Fibroblast of skin of right biceps (primary cell): ENCODE measurements around the gene ANKRD33B.
"Not testable (repeated sequence)": the region's sequence is repeated elsewhere in the genome, so short reads cannot be mapped to it uniquely, and the experiment has no call there.

Source experiments
- DNase-seq: peaks from one replicate; pipeline ENCODE4 v3.0.0-alpha.2; 2013

ANKRD33B gene

GRCh38 chr5:10538103-10538788 is 25.6 kb upstream of the ANKRD33B start:
- no peak for DNase-seq

- DNase-seq = no peak
These were observed 24.8 kb upstream of the ANKRD33B start for GRCh38 chr5:10538789-10539686.

GRCh38 chr5:10539687-10539998 is 24.2 kb upstream of the ANKRD33B start:
- peak; percentile 69 for DNase-seq

GRCh38 chr5:10540036-10540544 is 23.8 kb upstream of the ANKRD33B start:
- DNase-seq = no peak

- no peak for DNase-seq
These were observed 22.8 kb upstream of the ANKRD33B start for GRCh38 chr5:10540951-10541646.

GRCh38 chr5:10542055-10542550 is 21.8 kb upstream of the ANKRD33B start:
- no peak for DNase-seq

GRCh38 chr5:10543585-10544040 is 20.3 kb upstream of the ANKRD33B start:
- no peak for DNase-seq

GRCh38 chr5:10545084-10545483 is 18.8 kb upstream of the ANKRD33B start:
- DNase-seq = no peak

- no peak for DNase-seq
These were observed 17.7 kb upstream of the ANKRD33B start for GRCh38 chr5:10546186-10546585.

GRCh38 chr5:10548418-10549122 is 15.3 kb upstream of the ANKRD33B start:
- no peak for DNase-seq

GRCh38 chr5:10549123-10549514 is 14.8 kb upstream of the ANKRD33B start:
- DNase-seq = not testable (repeated sequence)

GRCh38 chr5:10550222-10550995 is 13.5 kb upstream of the ANKRD33B start:
- DNase-seq = no peak

GRCh38 chr5:10551782-10552138 is 12.1 kb upstream of the ANKRD33B start:
- DNase-seq = no peak

- no peak for DNase-seq
These were observed 11.4 kb upstream of the ANKRD33B start for GRCh38 chr5:10552183-10553143.

- no peak for DNase-seq
These were observed 10.4 kb upstream of the ANKRD33B start for GRCh38 chr5:10553476-10553875.

GRCh38 chr5:10555277-10555684 is 8.6 kb upstream of the ANKRD33B start:
- DNase-seq = peak; percentile 92

GRCh38 chr5:10556289-10556807 is 7.5 kb upstream of the ANKRD33B start:
- peak; percentile 77 for DNase-seq

GRCh38 chr5:10556893-10557746 is 6.8 kb upstream of the ANKRD33B start:
- peak; percentile 54 for DNase-seq

GRCh38 chr5:10559151-10559550 is 4.7 kb upstream of the ANKRD33B start:
- DNase-seq = no peak
